CD4-positive, alpha-beta T cell treated with Interleukin-15 for 1 hour (primary cell): ENCODE results near the gene KREMEN2.
"Not testable (repeated sequence)": the region's sequence is repeated elsewhere in the genome, so short reads cannot be mapped to it uniquely, and the experiment has no call there.

Experiments used
- DNase-seq: peaks from one replicate; pipeline ENCODE4 v3.0.0-alpha.2; 2020

The KREMEN2 gene, protein sequence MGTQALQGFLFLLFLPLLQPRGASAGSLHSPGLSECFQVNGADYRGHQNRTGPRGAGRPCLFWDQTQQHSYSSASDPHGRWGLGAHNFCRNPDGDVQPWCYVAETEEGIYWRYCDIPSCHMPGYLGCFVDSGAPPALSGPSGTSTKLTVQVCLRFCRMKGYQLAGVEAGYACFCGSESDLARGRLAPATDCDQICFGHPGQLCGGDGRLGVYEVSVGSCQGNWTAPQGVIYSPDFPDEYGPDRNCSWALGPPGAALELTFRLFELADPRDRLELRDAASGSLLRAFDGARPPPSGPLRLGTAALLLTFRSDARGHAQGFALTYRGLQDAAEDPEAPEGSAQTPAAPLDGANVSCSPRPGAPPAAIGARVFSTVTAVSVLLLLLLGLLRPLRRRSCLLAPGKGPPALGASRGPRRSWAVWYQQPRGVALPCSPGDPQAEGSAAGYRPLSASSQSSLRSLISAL

DNA sequence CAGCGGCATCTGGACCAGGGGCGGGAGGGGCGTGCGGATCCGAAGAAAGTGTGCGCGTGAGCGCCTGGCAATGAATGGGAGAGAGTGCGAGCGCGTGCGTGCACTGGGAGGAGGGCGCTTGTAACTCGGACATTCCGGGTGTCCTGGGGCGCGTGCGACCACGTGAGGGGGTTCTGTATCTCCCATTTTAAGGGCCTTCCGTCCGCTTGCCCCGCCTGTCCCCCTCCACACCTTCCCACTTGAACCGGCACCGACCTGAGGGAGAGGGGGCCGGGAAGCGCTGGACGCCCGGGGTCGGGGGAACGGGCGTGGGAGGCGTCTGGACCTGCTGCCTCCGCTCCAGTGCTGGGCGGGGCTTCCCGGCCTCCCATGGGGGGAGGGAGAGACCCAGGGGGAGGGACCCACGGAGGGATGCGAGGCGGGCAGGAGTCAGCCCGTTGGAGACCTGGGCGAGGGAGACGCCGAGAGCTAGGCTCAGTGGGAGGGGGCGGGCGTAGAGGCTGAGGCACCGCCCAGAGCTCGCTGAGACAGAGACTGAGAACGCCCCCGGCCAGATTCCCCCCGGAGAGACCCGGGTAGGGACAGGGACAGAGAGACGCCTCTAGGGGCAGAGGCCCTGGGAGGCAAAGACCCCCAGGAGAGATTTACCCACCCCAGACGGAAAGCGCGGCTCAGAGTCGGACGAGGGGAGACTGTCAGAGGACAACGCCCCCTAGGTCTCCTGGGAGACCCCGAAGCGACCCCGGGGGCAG, at the start of gene KREMEN2:
KREMEN2 (plus strand) TSS at position 553 of the 752 bp plus-strand sequence. CDS start 246 bp downstream, outside the sequence.
- DNase-seq: no peak

DNA sequence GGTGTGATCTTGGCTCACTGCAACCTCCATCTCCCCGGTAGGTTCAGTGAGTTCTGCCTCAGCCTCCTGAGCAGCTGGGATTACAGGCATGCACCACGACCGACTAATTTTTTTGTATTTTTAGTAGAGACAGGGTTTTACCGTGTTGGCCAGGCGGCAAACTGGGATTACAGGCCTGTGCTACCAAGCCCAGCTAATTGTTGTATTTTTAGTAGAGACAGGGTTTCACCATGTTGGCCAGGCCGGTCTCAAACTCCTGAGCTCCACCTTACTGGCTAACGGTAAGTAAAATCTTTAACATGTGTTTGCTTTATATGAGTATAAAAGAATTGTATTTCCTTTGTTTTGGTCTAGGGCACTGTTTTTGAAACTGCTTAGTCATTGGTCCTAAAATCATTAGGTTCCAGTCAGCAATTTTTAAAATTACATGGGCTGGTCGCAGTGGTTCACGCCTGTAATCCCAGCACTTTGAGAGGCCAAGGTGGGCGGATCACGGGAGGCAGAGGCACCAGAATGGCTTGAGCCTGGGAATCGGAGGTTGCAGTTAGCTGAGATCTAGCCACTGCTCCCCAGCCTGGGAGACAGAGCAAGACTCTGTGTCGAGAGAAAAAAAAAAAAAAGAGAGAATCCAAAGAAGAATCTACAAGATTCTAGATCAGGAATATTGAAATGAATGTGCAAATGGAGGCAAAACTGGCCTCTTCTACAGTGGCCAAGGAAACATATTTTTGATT, 48.7 kb upstream of the KREMEN2 start:
- no peak for DNase-seq

DNA sequence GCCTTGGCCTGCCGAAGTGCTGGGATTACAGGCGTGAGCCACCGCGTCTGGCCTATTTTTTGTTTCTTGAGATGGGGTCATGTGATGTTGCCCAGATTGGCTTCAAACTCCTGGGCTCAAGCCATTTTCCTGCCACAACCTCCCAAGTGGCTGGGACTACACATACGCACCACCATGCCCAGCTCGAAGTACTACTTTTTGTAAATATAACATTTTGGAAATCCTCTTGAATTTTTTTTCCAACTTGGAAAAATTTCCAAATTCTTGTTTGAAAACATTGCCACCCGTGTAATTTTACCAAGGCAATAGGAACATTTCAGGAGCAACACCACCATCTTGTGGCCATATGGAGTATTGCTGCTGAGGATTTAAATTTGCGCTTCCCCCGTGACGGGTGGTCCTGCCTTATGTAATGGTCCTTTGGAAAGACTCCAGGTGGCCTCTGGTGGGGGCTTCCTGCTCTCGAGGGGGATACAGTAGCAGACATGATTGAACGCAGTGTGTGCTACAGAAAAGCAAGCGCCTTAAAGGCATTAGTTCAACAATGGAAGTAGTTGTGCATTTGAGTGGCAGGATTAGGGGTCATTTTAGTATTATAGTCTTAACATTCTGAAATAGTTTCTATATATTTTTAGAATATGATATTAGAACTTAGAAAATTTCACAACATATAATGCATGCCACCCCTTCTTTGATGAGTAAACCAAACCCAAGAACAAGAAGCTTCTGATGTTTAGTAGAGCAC, 44.4 kb upstream of the KREMEN2 start:
- DNase-seq: peak; percentile 53

DNA sequence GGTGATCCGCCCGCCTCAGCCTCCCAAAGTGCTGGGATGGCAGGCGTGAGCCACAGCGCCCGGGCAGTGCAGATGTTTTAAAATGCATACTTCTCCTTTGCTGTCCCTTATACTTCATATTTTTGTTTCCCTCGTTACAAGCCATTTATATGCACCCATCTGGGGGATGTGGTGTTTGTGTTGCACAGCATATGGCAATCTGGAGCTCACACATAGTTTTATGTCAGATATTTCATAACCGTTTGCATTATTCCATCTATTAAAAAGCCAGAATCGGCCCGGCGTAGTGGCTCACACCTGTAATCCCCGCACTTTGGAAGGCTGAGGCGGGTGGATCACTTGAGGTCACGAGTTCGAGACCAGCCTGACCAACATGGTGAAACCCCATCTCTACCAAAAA, 40.6 kb upstream of the KREMEN2 start:
- no peak for DNase-seq

DNA sequence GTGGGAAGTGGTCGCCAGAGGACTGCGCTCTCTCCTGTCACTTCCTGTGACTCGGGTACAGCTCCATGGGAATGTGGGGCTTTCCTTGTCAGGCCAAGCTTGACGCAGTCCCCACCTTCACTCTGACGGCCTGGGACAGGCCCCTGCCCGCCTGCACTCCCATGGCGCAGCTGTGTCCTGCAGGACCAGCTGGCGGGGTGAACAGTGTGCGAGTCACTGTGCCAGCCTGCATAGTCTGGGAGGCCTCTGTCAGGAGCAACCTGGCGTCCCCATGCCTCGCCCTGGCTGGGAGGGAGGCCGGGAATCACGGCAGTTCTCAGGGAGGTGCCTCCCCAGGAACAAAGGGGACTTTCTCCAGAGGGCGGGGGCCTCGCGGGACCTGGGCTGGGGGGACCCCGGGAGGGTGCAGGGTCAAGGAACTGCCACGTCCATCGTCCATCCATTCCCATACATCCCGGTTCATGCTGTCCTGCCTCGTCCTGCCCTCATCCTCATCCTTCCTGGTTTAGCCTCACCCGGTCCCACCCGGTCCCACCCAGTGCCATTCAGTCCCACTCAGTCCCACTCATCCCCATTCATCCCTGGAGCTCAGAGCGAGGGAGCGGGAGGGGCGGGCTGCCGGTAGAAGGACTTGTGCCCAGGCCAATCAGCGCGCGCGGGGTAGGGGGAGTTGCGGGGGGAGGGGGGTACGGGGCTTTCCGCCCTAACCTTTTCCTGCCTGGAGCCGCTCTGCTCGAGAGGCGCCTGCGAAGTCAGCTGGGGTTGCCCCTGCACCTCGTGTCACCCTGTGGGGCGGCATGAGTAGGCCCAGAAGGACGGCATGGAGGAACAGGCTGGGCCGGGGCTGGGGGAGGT, 38.9 kb upstream of the KREMEN2 start:
- no peak for DNase-seq

DNA sequence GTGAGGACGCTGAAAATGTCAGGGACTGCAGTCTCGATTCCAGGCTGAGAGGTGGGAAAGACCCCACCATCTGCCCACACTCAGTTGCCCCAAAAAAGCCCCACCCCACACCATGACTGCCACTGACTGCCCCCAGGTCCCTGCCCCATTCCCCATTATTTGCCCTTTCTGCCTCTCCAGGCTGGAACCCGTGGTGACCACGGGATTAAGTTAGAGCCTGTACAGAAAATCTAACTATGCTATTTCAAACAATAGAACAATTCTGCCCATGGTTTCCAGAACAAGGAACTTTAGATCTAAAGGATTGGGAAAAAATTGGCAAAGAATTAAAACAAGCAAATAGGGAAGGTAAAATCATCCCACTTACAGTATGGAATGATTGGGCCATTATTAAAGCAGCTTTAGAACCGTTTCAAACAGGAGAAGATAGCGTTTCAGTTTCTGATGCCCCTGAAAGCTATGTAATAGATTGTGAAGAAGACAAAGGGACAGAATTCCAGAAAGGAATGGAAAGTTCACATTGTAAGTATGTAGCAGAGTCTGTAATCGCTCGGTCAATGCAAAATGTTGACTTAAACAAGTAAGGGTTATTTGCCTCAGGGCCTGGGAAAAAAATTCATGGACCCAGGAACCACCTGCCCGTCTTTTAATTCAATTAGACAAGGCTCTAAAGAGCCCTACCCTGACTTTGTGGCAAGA, 38.0 kb upstream of the KREMEN2 start:
- no peak for DNase-seq

DNA sequence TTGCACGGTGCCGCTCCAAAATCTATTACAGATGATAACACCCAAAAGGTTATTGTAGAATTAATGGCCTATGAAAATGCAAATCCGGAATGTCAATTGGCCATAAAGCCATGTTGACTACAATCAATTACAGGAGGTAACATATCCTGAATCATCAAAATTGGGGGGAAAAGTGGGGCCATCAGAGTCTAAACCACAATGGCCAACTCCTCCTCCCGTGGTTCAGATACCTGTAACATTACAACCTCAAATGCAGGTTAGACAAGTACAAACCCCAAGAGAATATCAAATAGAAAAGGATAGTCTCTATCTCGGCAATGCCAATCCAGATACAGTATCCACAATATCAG, 37.5 kb upstream of the KREMEN2 start:
- no peak for DNase-seq

DNA sequence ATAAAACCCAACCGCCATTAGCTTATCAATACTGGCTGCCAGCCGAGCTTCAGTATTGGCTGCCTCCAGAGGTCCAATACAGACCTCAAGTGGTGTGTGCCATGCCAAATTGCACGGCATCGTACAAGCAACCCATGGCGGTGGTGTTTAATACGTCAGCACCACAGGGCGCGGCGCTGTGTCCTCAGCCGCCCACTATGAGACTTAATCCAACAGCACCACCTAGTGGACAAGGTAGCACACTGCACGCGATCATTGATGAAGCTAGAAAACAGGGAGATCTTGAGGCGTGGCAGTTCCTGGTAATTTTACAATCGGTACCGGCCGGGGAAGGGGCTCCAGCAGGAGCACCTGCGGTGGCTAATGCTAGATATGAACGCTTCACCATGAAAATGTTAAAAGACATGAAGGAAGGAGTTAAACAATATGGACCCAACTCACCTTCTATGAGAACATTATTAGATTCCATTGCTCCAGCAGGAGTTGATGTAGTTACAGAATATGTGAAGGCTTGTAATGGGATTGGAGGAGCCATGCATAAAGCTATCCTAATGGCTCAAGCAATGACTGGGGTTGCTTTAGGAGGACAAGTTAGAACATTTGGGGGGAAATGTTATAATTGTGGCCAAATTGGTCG, 36.9 kb upstream of the KREMEN2 start:
- DNase-seq: peak; percentile 87

DNA sequence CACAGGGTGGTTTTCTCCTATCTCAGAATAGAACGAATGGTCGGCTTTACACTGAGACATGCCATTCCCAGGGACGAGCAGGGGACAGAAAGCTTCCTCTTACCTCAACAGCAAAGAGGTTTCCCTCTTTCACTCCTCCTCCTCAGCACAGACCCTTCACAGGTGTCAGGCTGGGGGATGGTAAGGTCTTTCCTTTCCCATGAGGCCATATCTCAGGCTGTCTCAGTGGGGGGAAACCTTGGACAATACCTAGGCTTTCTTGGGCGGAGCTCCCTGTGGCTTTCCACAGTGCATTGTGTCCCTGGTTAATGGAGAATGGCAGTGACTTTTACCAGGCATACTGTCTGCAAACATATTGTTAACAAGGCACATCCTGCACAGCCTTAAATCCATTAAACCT, 35.9 kb upstream of the KREMEN2 start:
- not testable (repeated sequence) for DNase-seq

DNA sequence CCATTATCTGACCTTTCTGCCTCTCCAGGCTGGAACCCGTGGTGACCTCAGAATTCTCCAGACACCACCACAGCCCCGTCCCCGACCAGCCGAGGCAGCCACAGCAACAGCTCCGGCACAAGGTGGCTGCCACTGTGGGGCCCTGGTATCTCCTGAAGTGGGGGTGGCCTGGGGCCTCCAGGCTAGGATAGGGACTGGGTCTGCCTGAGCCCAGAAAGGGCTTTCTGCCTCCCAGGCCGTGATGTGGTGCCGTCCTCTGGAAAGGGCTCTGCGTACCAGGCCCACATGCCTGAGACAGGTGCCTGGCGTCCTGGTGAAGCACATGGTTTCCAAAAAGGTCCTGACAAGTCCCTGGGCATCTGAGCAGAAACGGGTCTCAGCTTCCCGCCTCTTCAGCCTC, 35.3 kb upstream of the KREMEN2 start:
- no peak for DNase-seq

DNA sequence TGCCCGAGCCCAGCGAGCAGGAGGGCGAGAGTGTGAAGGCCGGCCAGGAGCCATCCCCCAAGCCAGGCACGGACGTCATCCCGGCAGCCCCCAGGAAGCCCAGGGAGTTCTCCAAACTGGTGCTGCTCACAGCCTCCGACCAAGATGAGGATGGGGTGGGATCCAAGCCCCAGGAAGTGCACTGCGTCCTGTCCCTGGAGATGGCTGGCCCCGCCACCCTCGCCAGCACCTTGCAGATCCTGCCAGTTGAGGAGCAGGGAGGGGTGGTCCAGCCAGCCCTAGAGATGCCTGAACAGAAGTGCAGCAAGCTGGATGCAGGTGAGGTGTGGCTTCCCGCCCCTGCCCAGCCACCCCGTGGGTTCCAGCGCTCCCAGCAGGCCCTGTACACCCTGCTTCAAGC, 34.4 kb upstream of the KREMEN2 start:
- no peak for DNase-seq

DNA sequence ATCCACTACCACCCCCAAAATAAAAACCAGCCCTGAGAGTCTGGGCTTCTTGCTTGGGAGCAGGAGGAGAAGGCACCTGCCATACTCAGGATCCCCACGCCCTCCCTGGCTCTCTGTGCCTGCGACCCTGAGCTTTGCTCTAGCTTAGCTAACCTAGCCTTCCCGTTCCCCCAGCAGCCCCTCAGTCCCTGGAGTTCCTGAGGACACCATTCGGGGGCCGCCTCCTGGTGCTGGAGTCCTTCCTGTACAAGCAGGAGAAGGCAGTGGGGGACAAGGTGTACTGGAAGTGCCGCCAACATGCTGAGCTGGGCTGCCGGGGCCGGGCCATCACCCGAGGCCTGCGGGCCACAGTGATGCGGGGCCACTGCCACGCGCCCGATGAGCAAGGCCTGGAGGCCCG, 33.8 kb upstream of the KREMEN2 start:
- DNase-seq: no peak

DNA sequence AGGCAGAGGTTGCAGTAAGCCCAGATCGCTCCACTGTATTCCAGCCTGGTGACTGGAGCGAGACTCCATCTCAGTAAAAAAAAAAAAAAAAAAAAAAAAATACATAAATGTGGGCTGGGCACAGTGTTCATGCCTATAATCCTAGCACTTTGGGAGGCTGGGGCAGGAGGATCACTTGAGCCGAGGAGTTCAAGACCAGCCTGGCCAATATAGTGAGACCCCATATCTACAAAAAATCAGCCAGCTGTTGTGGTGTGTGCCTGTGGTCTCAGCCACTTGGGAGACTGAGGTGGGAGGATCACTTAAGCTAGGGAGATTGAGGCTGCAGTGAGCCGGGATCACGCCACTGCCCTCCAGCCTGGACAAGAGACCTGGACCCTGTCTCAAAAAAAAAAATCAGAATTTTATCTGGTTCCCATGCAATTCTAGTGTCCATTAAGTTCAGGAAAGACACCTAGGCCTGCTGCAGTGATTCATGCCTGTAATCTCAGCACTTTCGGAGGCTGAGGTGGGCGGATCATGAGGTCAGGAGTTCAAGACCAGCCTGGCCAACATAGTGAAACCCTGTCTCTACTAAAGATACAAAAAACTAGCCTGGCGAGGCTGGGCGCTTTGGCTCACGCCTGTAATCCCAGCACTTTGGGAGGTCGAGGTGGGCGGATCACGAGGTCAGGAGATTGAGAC, 32.7 kb upstream of the KREMEN2 start:
- DNase-seq: not testable (repeated sequence)

DNA sequence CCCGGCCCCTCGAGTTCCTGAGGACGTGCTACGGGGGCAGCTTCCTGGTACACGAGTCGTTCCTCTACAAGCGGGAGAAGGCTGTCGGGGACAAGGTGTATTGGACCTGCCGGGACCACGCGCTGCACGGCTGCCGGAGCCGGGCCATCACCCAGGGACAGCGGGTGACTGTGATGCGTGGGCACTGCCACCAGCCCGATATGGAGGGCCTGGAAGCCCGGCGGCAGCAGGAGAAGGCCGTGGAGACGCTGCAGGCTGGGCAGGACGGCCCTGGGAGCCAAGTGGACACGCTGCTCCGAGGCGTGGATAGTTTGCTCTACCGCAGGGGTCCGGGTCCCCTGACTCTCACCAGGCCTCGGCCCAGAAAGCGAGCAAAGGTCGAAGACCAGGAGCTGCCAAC, 30.9 kb upstream of the KREMEN2 start:
- no peak for DNase-seq

DNA sequence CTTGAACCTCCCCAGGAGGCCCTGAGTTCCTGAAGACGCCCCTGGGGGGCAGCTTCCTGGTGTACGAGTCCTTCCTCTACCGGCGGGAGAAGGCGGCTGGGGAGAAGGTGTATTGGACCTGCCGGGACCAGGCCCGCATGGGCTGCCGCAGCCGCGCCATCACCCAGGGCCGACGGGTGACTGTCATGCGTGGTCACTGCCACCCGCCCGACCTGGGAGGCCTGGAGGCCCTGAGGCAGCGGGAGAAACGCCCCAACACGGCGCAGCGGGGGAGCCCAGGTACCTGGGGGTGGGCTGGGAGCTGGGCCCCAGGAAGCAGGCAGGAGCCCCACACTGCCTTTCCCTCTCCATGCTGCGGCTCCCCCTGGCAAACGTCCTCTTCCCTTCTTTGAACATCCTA, 30.4 kb upstream of the KREMEN2 start:
- no peak for DNase-seq

DNA sequence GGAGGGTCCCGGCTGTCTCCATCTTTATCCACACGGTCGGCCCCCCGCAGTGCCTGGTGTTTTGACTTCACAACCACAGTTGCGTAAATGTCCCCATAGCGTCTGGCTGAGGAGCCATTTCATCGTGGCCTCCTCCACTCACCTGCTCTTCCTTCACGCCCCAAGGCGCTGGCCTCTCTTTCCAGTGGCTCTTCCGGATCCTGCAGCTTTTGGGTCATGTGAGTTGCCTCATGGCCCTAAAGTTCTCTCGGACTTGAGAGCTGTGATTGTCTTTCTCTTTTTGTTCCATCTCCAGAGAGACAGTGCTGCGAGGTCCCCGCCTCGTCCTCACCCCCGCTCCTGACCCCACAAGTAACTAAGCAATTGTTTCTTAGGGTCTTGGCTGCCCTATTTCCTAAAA, 29.6 kb upstream of the KREMEN2 start:
- no peak for DNase-seq

DNA sequence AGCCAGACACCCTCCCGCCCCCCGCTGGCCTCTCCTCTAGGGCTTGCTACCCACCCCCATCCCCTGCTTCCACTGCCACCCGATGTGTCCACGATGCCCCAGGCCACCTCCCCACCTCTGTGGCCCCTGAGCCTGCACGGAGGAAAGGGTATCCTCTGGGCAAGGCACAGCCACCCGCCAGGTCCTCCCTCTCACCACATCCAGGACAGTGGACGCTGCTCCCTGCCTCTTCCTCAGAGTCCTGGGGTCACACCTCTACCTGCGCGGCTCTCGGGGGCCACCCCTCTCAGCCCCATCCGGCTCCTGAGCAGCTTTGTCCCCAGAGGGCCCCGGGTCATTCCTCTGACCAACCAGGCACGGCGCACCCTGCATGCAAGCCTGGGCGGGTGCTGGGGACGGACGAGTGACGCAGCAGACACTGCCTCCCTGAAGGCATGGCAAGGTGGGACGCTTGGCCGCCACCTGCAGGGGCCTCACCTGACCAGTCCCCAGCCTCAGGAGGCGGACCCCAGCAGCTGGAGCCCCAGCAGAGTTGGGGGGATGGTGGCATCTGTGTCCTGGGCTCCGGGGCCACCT, 27.6 kb upstream of the KREMEN2 start:
- DNase-seq: no peak

DNA sequence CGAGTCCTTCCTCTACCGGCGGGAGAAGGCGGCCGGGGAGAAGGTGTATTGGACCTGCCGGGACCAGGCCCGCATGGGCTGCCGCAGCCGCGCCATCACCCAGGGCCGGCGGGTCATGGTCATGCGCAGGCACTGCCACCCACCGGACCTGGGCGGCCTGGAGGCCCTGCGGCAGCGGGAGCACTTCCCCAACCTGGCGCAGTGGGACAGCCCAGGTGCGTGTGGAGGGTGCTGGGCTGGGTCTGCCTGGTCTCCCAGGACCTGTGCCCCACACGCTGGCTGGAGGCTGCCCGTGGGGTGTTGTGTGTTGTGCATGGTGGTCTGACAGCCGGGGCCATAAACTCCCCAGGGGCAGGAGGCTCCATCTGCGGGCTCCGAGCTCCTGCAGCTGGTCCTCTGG, 26.9 kb upstream of the KREMEN2 start:
- DNase-seq: no peak

DNA sequence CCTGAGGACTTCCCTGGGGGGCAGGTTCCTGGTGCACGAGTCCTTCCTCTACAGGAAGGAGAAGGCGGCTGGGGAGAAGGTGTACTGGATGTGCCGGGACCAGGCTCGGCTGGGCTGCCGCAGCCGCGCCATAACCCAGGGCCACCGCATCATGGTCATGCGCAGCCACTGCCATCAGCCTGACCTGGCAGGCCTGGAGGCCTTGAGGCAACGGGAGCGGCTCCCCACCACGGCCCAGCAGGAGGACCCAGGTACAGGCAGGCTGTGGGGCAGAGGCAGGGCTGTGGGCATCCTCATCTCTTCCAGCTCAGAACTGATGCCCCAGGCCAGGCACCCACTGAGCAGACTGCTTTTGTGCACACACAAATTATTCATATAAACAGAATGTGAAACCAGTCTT, 25.9 kb upstream of the KREMEN2 start:
- no peak for DNase-seq

DNA sequence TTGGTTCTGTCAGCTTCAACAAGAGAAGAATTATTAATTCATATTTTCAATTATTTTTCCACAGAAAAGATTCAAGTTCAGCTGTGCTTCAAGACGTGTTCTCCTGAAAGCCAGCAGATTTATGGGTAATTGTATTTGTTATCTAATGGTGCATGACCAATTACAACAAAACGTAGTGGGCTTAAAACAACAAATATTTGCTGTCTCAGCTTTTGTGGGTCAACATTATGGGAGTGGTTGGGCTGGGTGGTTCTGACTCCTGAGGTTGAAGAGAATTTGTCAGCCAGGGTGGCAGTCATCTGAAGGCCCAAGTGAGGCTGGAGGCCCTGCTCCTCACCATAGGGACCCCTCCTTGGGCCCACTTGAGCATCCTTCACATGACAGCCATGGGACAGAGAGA, 24.1 kb upstream of the KREMEN2 start:
- no peak for DNase-seq
